Parathyroid adenoma (tissue), 2 donors: ENCODE results near the gene TMEM200A.
"Not testable (repeated sequence)": the region's sequence is repeated elsewhere in the genome, so short reads cannot be mapped to it uniquely, and the experiment has no call there.

Experiments
- H2AFZ ChIP-seq: fragments of 300-600 bp; sonication (generic); one replicate; pipeline ENCODE4 v1.7.0; 2017; ENCODE audit warnings: antibody characterized with exemption, mild to moderate bottlenecking
- H3K27ac ChIP-seq: fragments of 300-600 bp; sonication (generic); one replicate; pipeline ENCODE4 v1.7.0; 2017
- H3K27me3 ChIP-seq: fragments of 300-600 bp; sonication (generic); one replicate; pipeline ENCODE4 v1.7.0; 2017; ENCODE audit warnings: low read length; ENCODE audit not compliant: control insufficient read depth, insufficient read depth
- H3K36me3 ChIP-seq: fragments of 300-600 bp; sonication (generic); one replicate; pipeline ENCODE4 v1.7.0; 2017; ENCODE audit warnings: low read length; ENCODE audit not compliant: control insufficient read depth, insufficient read depth
- H3K4me1 ChIP-seq: fragments of 300-600 bp; sonication (generic); one replicate; pipeline ENCODE4 v1.7.0; 2017; ENCODE audit warnings: control low read depth
- H3K4me2 ChIP-seq: fragments of 300-600 bp; sonication (generic); one replicate; pipeline ENCODE4 v1.7.0; 2017; ENCODE audit warnings: low read length
- H3K4me3 ChIP-seq: fragments of 300-600 bp; sonication (generic); one replicate; pipeline ENCODE4 v1.7.0; 2017; ENCODE audit warnings: low read depth, low read length
- H3K79me2 ChIP-seq: fragments of 300-600 bp; sonication (generic); one replicate; pipeline ENCODE4 v1.7.0; 2017; ENCODE audit warnings: control low read depth
- H3K9ac ChIP-seq: fragments of 300-600 bp; sonication (generic); one replicate; pipeline ENCODE4 v1.7.0; 2017; ENCODE audit warnings: mild to moderate bottlenecking
- H3K9me3 ChIP-seq: fragments of 300-600 bp; sonication (generic); one replicate; pipeline ENCODE4 v1.7.0; 2017; ENCODE audit warnings: low read length; ENCODE audit not compliant: control insufficient read depth
- TF ChIP-seq, protein P1 (sequence below): fragments of 300-600 bp; sonication (generic); IDR thresholded peaks from one replicate; pipeline ENCODE4 v1.7.0; 2017; ENCODE audit warnings: antibody characterized with exemption, mild to moderate bottlenecking
- donor health status: primary hyperparathyroidism.

The TMEM200A gene

GRCh38 chr6:130326496-130326895 lies 39.3 kb upstream of the TMEM200A start:
- Histone ChIP-seq H3K27ac (no peak overlapping the region), H3K4me2 (no peak overlapping the region), H3K4me1 (no peaks in the 10 kb centered on the region), H3K27me3 (no peaks in the 10 kb centered on the region), H3K4me3 (no peak overlapping the region), H3K36me3 (no peaks in the 10 kb centered on the region), H3K79me2 (no peaks in the 10 kb centered on the region), H3K9me3 (no peaks in the 10 kb centered on the region), H2AFZ (no peak overlapping the region), H3K9ac (no peak overlapping the region)
- TF ChIP-seq, protein P1, sequence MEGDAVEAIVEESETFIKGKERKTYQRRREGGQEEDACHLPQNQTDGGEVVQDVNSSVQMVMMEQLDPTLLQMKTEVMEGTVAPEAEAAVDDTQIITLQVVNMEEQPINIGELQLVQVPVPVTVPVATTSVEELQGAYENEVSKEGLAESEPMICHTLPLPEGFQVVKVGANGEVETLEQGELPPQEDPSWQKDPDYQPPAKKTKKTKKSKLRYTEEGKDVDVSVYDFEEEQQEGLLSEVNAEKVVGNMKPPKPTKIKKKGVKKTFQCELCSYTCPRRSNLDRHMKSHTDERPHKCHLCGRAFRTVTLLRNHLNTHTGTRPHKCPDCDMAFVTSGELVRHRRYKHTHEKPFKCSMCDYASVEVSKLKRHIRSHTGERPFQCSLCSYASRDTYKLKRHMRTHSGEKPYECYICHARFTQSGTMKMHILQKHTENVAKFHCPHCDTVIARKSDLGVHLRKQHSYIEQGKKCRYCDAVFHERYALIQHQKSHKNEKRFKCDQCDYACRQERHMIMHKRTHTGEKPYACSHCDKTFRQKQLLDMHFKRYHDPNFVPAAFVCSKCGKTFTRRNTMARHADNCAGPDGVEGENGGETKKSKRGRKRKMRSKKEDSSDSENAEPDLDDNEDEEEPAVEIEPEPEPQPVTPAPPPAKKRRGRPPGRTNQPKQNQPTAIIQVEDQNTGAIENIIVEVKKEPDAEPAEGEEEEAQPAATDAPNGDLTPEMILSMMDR: no peak

GRCh38 chr6:130337534-130337933 lies 28.3 kb upstream of the TMEM200A start:
- Histone ChIP-seq H3K27me3 (no peaks in the 10 kb centered on the region), H3K36me3 (no peaks in the 10 kb centered on the region), H3K9ac (no peak overlapping the region), H3K27ac (no peak overlapping the region), H3K4me1 (no peaks in the 10 kb centered on the region), H2AFZ (no peak overlapping the region), H3K9me3 (no peaks in the 10 kb centered on the region), H3K79me2 (no peaks in the 10 kb centered on the region), H3K4me2 (no peak overlapping the region), H3K4me3 (no peak overlapping the region)
- TF ChIP-seq, protein P1: no peak

DNA sequence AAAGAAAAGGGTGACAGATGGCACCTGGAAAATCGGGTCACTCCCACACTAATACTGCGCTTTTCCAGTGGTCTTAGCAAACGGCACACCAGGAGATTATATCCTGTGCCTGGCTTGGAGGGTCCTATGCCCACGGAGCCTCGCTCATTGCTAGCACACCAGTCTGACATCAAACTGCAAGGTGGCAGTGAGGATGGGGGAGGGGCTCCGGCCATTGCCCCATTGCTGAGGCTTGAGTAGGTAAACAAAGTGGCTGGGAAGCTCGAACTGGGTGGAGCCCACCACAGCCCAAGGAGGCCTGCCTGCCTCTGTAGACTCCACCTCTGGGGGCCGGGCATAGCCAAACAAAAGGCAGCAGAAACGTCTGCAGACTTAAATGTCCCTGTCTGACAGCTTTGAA lies 19.5 kb upstream of the TMEM200A start:
- H3K27ac ChIP-seq, H3K4me3 ChIP-seq, H3K27me3 ChIP-seq, H3K9me3 ChIP-seq, H3K36me3 ChIP-seq, H3K4me1 ChIP-seq, H2AFZ ChIP-seq, H3K4me2 ChIP-seq, H3K79me2 ChIP-seq, H3K9ac ChIP-seq: not testable (repeated sequence)

- TF ChIP-seq, protein P1: no peak
- H3K27me3 ChIP-seq: no peaks in the 10 kb centered on the region
- H3K4me1 ChIP-seq: no peaks in the 10 kb centered on the region
- H3K79me2 ChIP-seq: no peaks in the 10 kb centered on the region
- no peaks in the 10 kb centered on the region for H3K9me3 ChIP-seq
- H3K9ac ChIP-seq: no peak overlapping the region
- H3K4me2 ChIP-seq: no peak overlapping the region
- H3K36me3 ChIP-seq: no peaks in the 10 kb centered on the region
- no peak overlapping the region for H3K4me3 ChIP-seq
- H2AFZ ChIP-seq: no peak overlapping the region
- no peak overlapping the region for H3K27ac ChIP-seq
These were observed 11.5 kb upstream of the TMEM200A start for GRCh38 chr6:130354322-130354721.

- no peaks in the 10 kb centered on the region for H3K36me3 ChIP-seq
- H3K27ac ChIP-seq: no peak overlapping the region
- H3K4me1 ChIP-seq: no peaks in the 10 kb centered on the region
- no peak overlapping the region for H3K4me2 ChIP-seq
- H3K9ac ChIP-seq: no peak overlapping the region
- H3K9me3 ChIP-seq: no peaks in the 10 kb centered on the region
- TF ChIP-seq, protein P1: no peak
- no peak overlapping the region for H3K4me3 ChIP-seq
- H3K79me2 ChIP-seq: no peaks in the 10 kb centered on the region
- H3K27me3 ChIP-seq: no peaks in the 10 kb centered on the region
- H2AFZ ChIP-seq: no peak overlapping the region
These were observed 10.2 kb upstream of the TMEM200A start for GRCh38 chr6:130355572-130355971.
